H1 (cell line): Measurements from ENCODE around the gene CENPX. TPM values are rescaled to one million over a fixed set of nuclear protein-coding genes. Genes with fewer than 3 reads are reported as not detected.
A peak's percentile ranks its signal among the peaks of the same experiment; 100 is the strongest.

Experiments
- CTCF ChIA-PET: fragments of 300-600 bp; sonication (Branson Sonifier 250); formaldehyde crosslinking; loops from one replicate; lab custom pipeline; 2021; ENCODE audit not compliant: partially characterized antibody; lab: Charles Lee
- POLR2A ChIA-PET: fragments of 300-600 bp; sonication (Branson Sonifier 250); formaldehyde crosslinking; loops from one replicate; lab custom pipeline; 2021; ENCODE audit warnings: inconsistent platforms; ENCODE audit not compliant: partially characterized antibody; lab: Charles Lee
- DNase-seq, 2 experiments: peaks; one replicate each; pipeline versions ENCODE4 v3.0.0 to v3.0.0-alpha.2; 2010 to 2022; ENCODE audit warnings: low spot score in 2 of 2, low read depth in 1 of 2, mixed read lengths in 1 of 2
- FAIRE-seq: peaks from 2 replicates; lab custom pipeline; 2011; peaks lifted over from hg19 to GRCh38; lab: Jason Lieb, UNC
- H2AFZ ChIP-seq: 2 replicates; pipeline ENCODE4 v1.8.1; 2012; ENCODE audit warnings: low read length, inconsistent platforms
- H2AK5ac ChIP-seq: 2 replicates; pipeline ENCODE4 v1.6.1; 2013; ENCODE audit warnings: low read depth, low read length
- H2BK120ac ChIP-seq: replicated peaks from 2 replicates; pipeline ENCODE3; 2013; ENCODE audit warnings: low read depth, low read length, inconsistent platforms
- H2BK12ac ChIP-seq: 2 replicates; pipeline ENCODE4 v1.6.1; 2013; ENCODE audit warnings: low read depth, low read length
- H2BK15ac ChIP-seq: 2 replicates; pipeline ENCODE4 v1.6.1; 2013; ENCODE audit warnings: low read length
- H2BK20ac ChIP-seq: 2 replicates; pipeline ENCODE4 v1.6.1; 2013; ENCODE audit warnings: low read length
- H2BK5ac ChIP-seq: 2 replicates; pipeline ENCODE4 v1.6.1; 2013; ENCODE audit warnings: low read depth, low read length
- H3K14ac ChIP-seq: 2 replicates; pipeline ENCODE4 v1.6.1; 2013; ENCODE audit warnings: inconsistent platforms; ENCODE audit not compliant: insufficient read length
- H3K18ac ChIP-seq: 2 replicates; pipeline ENCODE4 v1.6.1; 2013; ENCODE audit warnings: low read length; ENCODE audit errors: extremely low read depth
- H3K23ac ChIP-seq: 2 replicates; pipeline ENCODE4 v1.6.1; 2013; ENCODE audit warnings: inconsistent platforms; ENCODE audit not compliant: insufficient read length
- H3K23me2 ChIP-seq: 2 replicates; pipeline ENCODE4 v1.6.1; 2013; ENCODE audit warnings: low read depth, low read length
- H3K27ac ChIP-seq: 2 replicates; pipeline ENCODE4 v1.6.1; 2011; ENCODE audit warnings: low read depth, low read length, inconsistent platforms
- H3K27me3 ChIP-seq, 4 experiments: replicated peaks in 1 of 4; 1 replicate in 1 of 4; 2 replicates in 3 of 4; pipeline versions ENCODE4 v1.6.1 to v1.8.1; 2011 to 2013; ENCODE audit warnings: low read length in 3 of 4, mild to moderate bottlenecking in 3 of 4, inconsistent platforms in 2 of 4, mixed read lengths in 2 of 4, moderate library complexity in 1 of 4; ENCODE audit not compliant: control insufficient read depth in 3 of 4, insufficient read depth in 3 of 4; ENCODE audit errors: extremely low read depth in 1 of 4
- H3K36me3 ChIP-seq, 4 experiments: 2 replicates each; pipeline versions ENCODE4 v1.6.1 to v1.8.1; 2011 to 2013; ENCODE audit warnings: mild to moderate bottlenecking in 4 of 4, low read length in 3 of 4, moderate library complexity in 2 of 4, control low read depth in 1 of 4, inconsistent platforms in 1 of 4; ENCODE audit not compliant: insufficient read depth in 4 of 4, control insufficient read depth in 2 of 4
- H3K4ac ChIP-seq: replicated peaks from 2 replicates; pipeline ENCODE3; 2013; ENCODE audit warnings: low read length, low read depth, mixed read lengths, inconsistent platforms; ENCODE audit not compliant: insufficient read length
- H3K4me1 ChIP-seq, 4 experiments: replicated peaks in 1 of 4; 1 replicate in 1 of 4; 2 replicates in 3 of 4; pipeline versions ENCODE4 v1.6.1 to v1.8.1; 2011 to 2013; ENCODE audit warnings: low read length in 3 of 4, inconsistent platforms in 2 of 4, mixed read lengths in 1 of 4; ENCODE audit not compliant: insufficient read depth in 4 of 4, control insufficient read depth in 3 of 4
- H3K4me2 ChIP-seq, 2 experiments: 2 replicates each; pipeline versions ENCODE4 v1.6.1 to v1.8.1; 2011 to 2013; ENCODE audit warnings: low read depth in 2 of 2, low read length in 2 of 2, control low read depth in 1 of 2, inconsistent platforms in 1 of 2, mild to moderate bottlenecking in 1 of 2; ENCODE audit not compliant: insufficient read depth in 1 of 2
- H3K4me3 ChIP-seq, 4 experiments: fragments of 200-600, 300-600 bp in 1 of 4; sonication (generic), shearing (Covaris generic), sonication (Bioruptor Twin) in 1 of 4; 2 replicates each; pipeline versions ENCODE4 v1.5.1 to v1.8.1; 2011 to 2016; ENCODE audit warnings: low read length in 4 of 4, low read depth in 3 of 4, control low read depth in 2 of 4, inconsistent platforms in 2 of 4, mild to moderate bottlenecking in 2 of 4, mixed read lengths in 1 of 4, moderate library complexity in 1 of 4; ENCODE audit not compliant: insufficient read depth in 2 of 4; ENCODE audit errors: extremely low read depth in 1 of 4
- H3K56ac ChIP-seq: replicated peaks from 2 replicates; pipeline ENCODE3; 2013; ENCODE audit warnings: low read depth, mild to moderate bottlenecking, mixed read lengths, low read length, inconsistent platforms; ENCODE audit not compliant: insufficient read length
- H3K79me1 ChIP-seq: 2 replicates; pipeline ENCODE4 v1.6.1; 2013; ENCODE audit warnings: low read depth, low read length, control low read depth
- H3K79me2 ChIP-seq, 2 experiments: 2 replicates each; pipeline versions ENCODE4 v1.6.1 to v1.8.1; 2012 to 2013; ENCODE audit warnings: low read length in 2 of 2, mild to moderate bottlenecking in 2 of 2, inconsistent platforms in 1 of 2; ENCODE audit not compliant: insufficient read depth in 2 of 2, control insufficient read depth in 1 of 2
- H3K9ac ChIP-seq, 4 experiments: replicated peaks in 1 of 4; 1 replicate in 1 of 4; 2 replicates in 3 of 4; pipeline versions ENCODE4 v1.6.1 to v1.8.1; 2011 to 2013; ENCODE audit warnings: low read depth in 3 of 4, low read length in 3 of 4, control low read depth in 2 of 4, mild to moderate bottlenecking in 2 of 4, moderate library complexity in 2 of 4, inconsistent platforms in 1 of 4; ENCODE audit errors: extremely low read depth in 1 of 4
- H3K9me3 ChIP-seq, 2 experiments: 2 replicates each; pipeline versions ENCODE4 v1.6.1 to v1.8.1; 2012 to 2013; ENCODE audit warnings: mild to moderate bottlenecking in 2 of 2, moderate library complexity in 2 of 2, control low read depth in 1 of 2, inconsistent platforms in 1 of 2, low read depth in 1 of 2, low read length in 1 of 2, mixed read lengths in 1 of 2; ENCODE audit not compliant: insufficient read depth in 2 of 2
- H4K20me1 ChIP-seq, 2 experiments: replicated peaks in 1 of 2; 2 replicates each; pipeline versions ENCODE3 to v1.8.1; 2011 to 2013; ENCODE audit warnings: inconsistent platforms in 2 of 2, low read length in 2 of 2, mild to moderate bottlenecking in 1 of 2; ENCODE audit not compliant: insufficient read depth in 2 of 2, control insufficient read depth in 1 of 2
- H4K5ac ChIP-seq: 2 replicates; pipeline ENCODE4 v1.6.1; 2013; ENCODE audit warnings: low read length, low read depth, mixed read lengths, inconsistent platforms; ENCODE audit not compliant: insufficient read length
- H4K8ac ChIP-seq: 2 replicates; pipeline ENCODE4 v1.8.0; 2013; ENCODE audit warnings: mild to moderate bottlenecking, moderate library complexity, low read length, inconsistent platforms; ENCODE audit not compliant: insufficient read depth; ENCODE audit errors: extremely low read depth
- H4K91ac ChIP-seq: replicated peaks from 2 replicates; pipeline ENCODE3; 2013; ENCODE audit warnings: low read length, mixed read lengths, inconsistent platforms; ENCODE audit not compliant: insufficient read length
- BCL11A ChIP-seq, 2 experiments: IDR thresholded peaks; one replicate each; pipeline ENCODE4 v1.6.1; 2011; ENCODE audit warnings: low read depth in 2 of 2, low read length in 2 of 2, mild to moderate bottlenecking in 2 of 2
- GABPA ChIP-seq: IDR thresholded peaks from 2 replicates; pipeline ENCODE4 v1.6.1; 2011; ENCODE audit warnings: mild to moderate bottlenecking, low read length, moderate library complexity, borderline replicate concordance; ENCODE audit not compliant: insufficient read depth
- MAFK ChIP-seq: IDR thresholded peaks from 2 replicates; pipeline ENCODE4 v1.6.1; 2012; ENCODE audit warnings: low read depth, mild to moderate bottlenecking, improper control_type of control experiment, low read length
- NRF1 ChIP-seq: IDR thresholded peaks from 2 replicates; pipeline ENCODE4 v1.6.1; 2011; ENCODE audit warnings: mild to moderate bottlenecking, low read depth, low read length, improper control_type of control experiment
- POU5F1 ChIP-seq: IDR thresholded peaks from 2 replicates; pipeline ENCODE4 v1.6.1; 2011; ENCODE audit warnings: low read depth, mild to moderate bottlenecking, low read length, moderate library complexity
- RAD21 ChIP-seq, 2 experiments: IDR thresholded peaks in 1 of 2; conservative IDR thresholded peaks in 1 of 2; 2 replicates each; pipeline ENCODE4 v1.6.1; 2011; ENCODE audit warnings: low read depth in 2 of 2, low read length in 2 of 2, improper control_type of control experiment in 1 of 2, inconsistent platforms in 1 of 2, mild to moderate bottlenecking in 1 of 2, moderate library complexity in 1 of 2
- SP1 ChIP-seq: IDR thresholded peaks from 2 replicates; pipeline ENCODE4 v1.6.1; 2011; ENCODE audit warnings: low read depth, low read length
- TAF7 ChIP-seq: optimal IDR thresholded peaks from 2 replicates; pipeline ENCODE3; 2011; ENCODE audit warnings: low read depth, mild to moderate bottlenecking, inconsistent platforms, low read length, moderate library complexity, borderline replicate concordance
- WGBS, 2 experiments: shearing (Covaris generic) in 1 of 2; methylation state at CpG; one replicate each; pipeline versions ENCODE4 v1.1.6 to v1.1.7; 2013 to 2015; ENCODE audit warnings: low lambda C conversion rate in 2 of 2, mixed read lengths in 2 of 2, inconsistent platforms in 1 of 2, low coverage in 1 of 2, missing lambda C conversion rate in 1 of 2; ENCODE audit not compliant: insufficient replicate concordance in 2 of 2, insufficient coverage in 1 of 2, insufficient read length in 1 of 2; ENCODE audit errors: extremely low coverage in 1 of 2, missing lambda C conversion rate in 1 of 2; 5-methylcytosine and 5-hydroxymethylcytosine counted together
- polyA plus RNA-seq, 7 experiments: library from polyadenylated mRNA; depleted of rRNA in 3 of 7; stranded (reverse) in 5 of 7; unstranded in 2 of 7; fragments of >200 nt in 5 of 7; fragments of 200-250 nt in 2 of 7; gene quantifications; 1 replicate in 5 of 7; 2 replicates in 1 of 7; 4 replicates in 1 of 7; pipeline versions ENCODE4 v1.2.1 to v1.2.3, GENCODE V29; 2011 to 2013; ENCODE audit warnings: missing spikeins in 2 of 7, mixed read lengths in 2 of 7
- total RNA-seq: library from RNA; stranded (reverse); fragmentation: NEBNext Ultra II Directional; extraction: Animal tissue kit (Norgen Biotek cat#: 25700); gene quantifications from 2 replicates; pipeline ENCODE4 v1.2.1, GENCODE V29; 2021

The CENPX gene
- total and polyA plus RNA-seq, 2 of the 8 experiments (the other 6 are each of a cell fraction or from before 2014, with no cell fraction given): 116 to 122 TPM

DNA sequence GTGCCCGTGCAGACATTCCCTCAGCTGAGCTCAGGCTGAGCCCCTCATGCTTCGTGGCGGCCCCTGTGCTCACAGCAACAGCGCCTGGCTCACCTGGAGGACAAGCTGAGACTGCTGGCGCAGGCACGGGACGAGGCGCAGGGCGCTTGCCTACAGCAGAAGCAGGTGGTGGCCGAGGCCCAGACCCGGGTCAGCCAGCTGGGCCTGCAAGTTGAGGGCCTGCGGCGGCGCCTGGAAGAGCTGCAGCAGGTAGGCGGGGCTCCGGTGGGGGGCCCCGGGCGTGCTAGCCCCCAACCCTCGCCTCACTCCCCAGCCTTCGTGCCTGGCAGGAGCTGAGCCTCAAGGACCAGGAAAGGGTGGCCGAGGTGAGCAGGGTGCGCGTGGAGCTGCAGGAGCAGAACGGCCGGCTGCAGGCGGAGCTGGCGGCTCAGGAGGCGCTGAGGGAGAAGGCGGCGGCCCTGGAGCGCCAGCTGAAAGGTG, 7.4 kb upstream of the CENPX start:
- Histone ChIP-seq H3K9ac (no peak overlapping the region), H3K9me3 (no peaks in the 10 kb centered on the region), H3K23me2 (peaks cover 7% of the 10 kb centered on the region; the same call in 1 of the 2 replicates), H2AK5ac (no peak overlapping the region), H3K27ac (no peak overlapping the region), H2BK5ac (no peak overlapping the region; the same call in 1 of the 2 replicates), H2AFZ (no peak overlapping the region), H3K4me3 (0 out of 8 replicates have a peak overlapping the region, but pooled peaks of 1 of the 4 experiments have one; percentile 54), H3K4me2 (peak overlapping the region in 1 of 2 experiments; percentile 86; a peak in 1 of 4 replicates), H3K18ac (no peak overlapping the region), H4K5ac (no peak overlapping the region), H2BK12ac (no peak overlapping the region), H3K27me3 (no peaks in the 10 kb centered on the region), H3K23ac (no peak overlapping the region), H2BK120ac (no peak overlapping the region), H3K36me3 (no peaks in the 10 kb centered on the region; a peak in 2 of 8 replicates), H2BK15ac (no peak overlapping the region), H3K14ac (no peak overlapping the region), H3K4me1 (peaks cover 0 to 13% (median 2%) of the 10 kb centered on the region in 4 experiments; a peak in 5 of 7 replicates), H4K91ac (no peak overlapping the region), H4K8ac (peak overlapping the region; percentile 76; the same call in 1 of the 2 replicates), H3K79me1 (0 out of 2 replicates have a peak, but pooled peaks cover 3% of the 10 kb centered on the region), H3K4ac (peak overlapping the region; percentile 14), H4K20me1 (peaks cover 0 to 17% of the 10 kb centered on the region in 2 experiments), H3K79me2 (peaks cover 0 to 2% of the 10 kb centered on the region in 2 experiments; a peak in 1 of 4 replicates), H2BK20ac (no peak overlapping the region), H3K56ac (peak overlapping the region; percentile 25)
- WGBS, 2 experiments: 70% methylated on average over 24 of the region's 31 CpGs; no CpG with 5 or more reads in 1 of the 2 experiments
- TF ChIP-seq RAD21 (IDR thresholded peaks at IDR 0.05 in 1 of 2, conservative IDR thresholded peaks at IDR 0.05 in 1 of 2; ENCODE audit: low read depth in 2 of 2, low read length in 2 of 2) (no peak), POU5F1 (no peak), MAFK (no peak), SP1 (no peak), TAF7 (no peak), BCL11A (IDR thresholded peaks at IDR 0.05; ENCODE audit: low read depth in 2 of 2, low read length in 2 of 2) (no peak), NRF1 (no peak), GABPA (no peak)
- ChIA-PET CTCF (interaction anchor here (0.5 to 3.1 kb wide), 56 partner anchors 9 to 644 kb away, joined by 3 to 40 read pairs (median 5); partner anchors contain the start of genes DCXR and DUS1L), POLR2A (interaction anchor here (0.7 to 4.9 kb wide), 23 partner anchors 7 to 164 kb away, joined by 3 to 38 read pairs (median 5); partner anchors contain the start of genes CENPX, FASN, GPS1 and LRRC45)
- no peak for DNase-seq
- FAIRE-seq: no peak
